ENCODE data around the gene ABHD1.
"Not testable (repeated sequence)": the region's sequence is repeated elsewhere in the genome, so short reads cannot be mapped to it uniquely, and the experiment has no call there.

Gene ABHD1

DNA sequence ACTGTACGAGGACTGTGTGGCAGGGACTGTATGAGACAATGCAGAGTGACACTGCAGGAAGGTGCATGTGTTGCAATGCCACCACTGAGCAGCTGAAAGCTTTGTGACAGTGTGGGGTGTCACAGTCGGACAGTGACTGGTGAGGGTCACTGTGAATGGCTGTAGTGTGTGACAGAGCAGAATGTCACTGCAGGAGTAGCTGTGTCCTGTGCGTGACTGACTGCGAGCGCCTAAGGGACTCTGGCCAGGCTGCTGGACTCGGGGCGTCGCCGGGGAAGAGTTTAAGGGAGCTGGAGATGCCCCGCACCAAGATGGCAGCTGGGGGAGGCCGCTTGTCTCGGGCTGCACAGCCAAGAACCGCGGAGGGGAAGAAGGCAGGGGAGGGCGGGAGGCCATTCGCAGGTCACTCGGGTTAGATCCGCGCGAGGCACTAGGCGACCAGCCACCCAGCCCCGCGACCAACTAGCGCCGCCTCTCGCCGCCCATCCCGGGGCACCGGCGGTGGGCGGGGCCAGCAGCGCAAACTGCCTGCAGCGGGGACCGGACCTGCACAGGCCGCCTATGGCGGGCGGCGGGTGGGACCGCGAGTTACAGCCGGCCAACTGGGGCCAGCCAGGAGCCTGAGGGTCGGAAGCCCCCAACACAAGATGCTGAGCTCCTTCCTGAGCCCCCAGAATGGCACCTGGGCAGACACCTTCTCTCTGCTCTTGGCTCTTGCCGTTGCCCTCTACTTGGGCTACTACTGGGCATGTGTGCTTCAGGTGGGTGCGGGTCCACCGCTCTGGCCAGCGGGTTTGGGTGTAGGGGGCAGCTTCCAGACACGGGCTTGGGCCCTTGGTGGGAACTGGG is at the start of gene ABHD1:
ABHD1 (plus strand) TSS at position 514 of the 849 bp plus-strand sequence; CDS start at position 648, 134 bp downstream.
- DNase-seq (ENCODE audit: low spot score): peak; percentile 28

DNA sequence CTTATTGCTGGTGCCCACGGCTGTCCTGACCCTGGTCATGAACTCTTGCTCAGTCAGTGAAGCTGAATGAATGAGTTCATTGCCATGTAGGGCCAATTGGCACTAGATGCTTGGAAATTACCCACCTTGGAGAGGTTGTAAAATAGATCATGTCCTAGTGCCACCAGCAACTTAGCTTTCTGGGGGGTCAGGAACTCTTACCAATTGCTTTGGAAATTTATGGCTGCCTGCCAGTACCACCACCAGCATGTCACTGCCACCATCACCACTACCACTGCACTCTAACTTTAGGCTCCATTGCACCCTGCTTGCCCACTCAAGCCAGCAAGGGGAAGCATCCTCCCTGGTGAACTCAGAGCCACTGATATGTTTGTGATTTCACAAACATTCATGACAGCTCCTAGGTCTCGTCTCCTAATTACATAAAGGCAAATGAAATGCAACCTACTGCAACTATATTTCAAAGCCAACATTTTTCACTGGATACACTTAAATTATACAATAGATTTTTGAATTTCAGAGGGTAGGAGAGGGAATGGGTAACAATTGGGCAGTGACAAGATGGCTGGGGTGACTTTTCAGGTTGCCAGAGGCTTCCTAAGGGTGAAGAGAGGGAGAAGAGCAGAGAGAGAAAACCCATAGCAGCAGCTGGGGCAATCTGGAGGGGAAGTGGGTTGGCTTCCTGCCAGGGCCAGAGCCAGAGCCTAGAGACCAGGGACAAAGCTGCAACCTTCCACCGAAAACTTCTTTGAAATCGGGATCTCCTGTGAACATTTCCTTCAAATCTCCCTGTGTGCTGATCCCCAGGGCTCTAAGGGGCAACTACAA is 48.7 kb upstream of the ABHD1 start:
- DNase-seq (ENCODE audit: low spot score): peak; percentile 33

DNA sequence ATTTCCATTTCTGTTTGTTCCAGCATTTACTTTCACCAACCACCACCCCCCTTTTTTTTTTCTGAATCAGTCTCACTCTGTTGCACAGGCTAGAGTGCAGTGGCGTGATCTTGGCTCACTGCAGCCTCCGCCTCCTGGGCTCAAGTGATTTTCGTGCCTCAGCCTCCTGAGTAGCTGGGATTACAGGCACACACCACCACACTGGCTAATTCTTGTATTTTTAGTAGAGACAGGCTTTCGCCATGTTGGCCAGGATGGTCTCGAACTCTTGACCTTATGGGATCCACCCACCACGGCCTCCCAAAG is 48.1 kb upstream of the ABHD1 start:
- not testable (repeated sequence) for DNase-seq (ENCODE audit: low spot score)

DNA sequence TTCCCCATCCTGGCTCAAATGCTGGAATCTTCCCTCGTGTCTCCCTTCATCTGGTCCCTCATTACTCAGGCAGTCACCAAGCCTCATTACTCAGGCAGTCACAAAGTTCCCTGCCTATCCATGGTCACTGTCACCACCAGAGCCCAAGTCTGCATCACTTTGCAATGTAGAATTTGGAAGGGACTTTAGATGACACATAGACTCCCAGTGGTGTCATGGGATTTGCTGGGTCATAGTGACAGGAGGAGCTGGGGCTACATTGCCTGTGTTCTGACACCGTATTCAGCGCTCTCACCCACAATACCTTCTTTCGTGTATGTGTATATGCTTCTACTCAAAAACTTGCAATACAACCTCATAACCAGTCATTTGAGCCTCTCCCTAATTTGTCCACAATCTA is 47.3 kb upstream of the ABHD1 start:
- no peak for DNase-seq (ENCODE audit: low spot score)

DNA sequence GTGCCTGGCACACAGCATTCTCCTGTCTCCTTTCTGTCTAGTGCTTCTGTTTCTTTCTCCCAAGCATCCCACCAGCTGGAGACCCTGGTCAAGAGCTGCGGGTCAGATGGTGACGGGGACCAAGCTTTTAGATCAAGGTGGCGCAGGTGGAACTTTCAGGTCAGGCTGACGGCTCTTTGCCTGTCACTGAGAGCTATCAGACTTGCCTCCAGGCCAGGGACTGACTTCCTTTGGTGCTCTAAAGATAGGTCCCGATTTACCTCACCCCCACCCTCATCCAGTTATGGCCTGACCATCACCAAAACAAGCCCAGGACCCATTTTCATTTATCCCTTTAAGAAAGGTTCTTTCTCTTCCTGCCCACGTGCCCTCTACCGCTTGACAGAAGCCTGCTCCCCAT is 46.4 kb upstream of the ABHD1 start:
- DNase-seq (ENCODE audit: low spot score): no peak

DNA sequence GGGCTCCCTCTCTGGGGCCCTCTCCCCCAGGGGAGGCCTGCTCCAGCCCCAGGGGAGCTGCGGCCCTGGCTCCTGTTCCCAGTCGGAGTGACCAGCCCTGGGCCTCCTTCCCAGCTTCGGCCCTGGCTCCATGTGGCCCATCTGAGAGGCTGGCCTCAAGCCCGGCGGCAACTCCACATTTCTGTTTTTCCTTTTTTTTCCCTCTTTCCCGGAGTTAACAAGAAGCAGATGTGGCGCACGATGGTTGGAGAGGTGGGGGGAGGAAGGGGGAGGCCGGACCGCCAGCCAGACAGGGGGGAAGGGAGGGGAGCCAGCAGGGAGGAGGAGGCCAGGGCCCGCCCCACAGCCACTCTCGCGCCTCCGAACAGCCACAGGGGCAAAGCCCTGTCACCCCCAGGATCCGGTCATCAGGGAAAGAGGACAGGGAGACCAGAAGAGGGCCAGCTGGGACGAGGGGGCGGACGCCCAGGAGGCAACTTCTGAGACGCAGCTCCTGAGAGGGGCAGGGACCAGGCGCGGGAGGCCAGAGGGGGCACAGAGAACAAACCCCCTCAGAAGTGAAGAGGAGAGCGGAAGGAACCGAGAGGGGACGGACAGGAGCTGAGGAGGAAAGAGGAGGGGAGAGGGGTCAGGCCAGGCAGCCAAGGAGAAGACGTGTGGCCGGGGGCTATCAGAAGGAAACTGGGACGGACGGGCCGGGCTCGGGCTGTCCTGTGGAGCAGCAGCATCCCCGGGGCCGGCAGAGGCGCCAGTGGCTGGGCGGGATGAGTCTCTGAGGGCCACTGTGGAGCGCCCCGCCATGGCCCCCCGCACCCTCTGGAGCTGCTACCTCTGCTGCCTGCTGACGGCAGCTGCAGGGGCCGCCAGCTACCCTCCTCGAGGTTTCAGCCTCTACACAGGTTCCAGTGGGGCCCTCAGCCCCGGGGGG is 45.1 kb upstream of the ABHD1 start, which contains the start of gene EMILIN1:
EMILIN1 (plus strand) TSS at position 349 of the 928 bp plus-strand sequence; CDS start at position 800, 451 bp downstream.
- no peak for DNase-seq (ENCODE audit: low spot score)

DNA sequence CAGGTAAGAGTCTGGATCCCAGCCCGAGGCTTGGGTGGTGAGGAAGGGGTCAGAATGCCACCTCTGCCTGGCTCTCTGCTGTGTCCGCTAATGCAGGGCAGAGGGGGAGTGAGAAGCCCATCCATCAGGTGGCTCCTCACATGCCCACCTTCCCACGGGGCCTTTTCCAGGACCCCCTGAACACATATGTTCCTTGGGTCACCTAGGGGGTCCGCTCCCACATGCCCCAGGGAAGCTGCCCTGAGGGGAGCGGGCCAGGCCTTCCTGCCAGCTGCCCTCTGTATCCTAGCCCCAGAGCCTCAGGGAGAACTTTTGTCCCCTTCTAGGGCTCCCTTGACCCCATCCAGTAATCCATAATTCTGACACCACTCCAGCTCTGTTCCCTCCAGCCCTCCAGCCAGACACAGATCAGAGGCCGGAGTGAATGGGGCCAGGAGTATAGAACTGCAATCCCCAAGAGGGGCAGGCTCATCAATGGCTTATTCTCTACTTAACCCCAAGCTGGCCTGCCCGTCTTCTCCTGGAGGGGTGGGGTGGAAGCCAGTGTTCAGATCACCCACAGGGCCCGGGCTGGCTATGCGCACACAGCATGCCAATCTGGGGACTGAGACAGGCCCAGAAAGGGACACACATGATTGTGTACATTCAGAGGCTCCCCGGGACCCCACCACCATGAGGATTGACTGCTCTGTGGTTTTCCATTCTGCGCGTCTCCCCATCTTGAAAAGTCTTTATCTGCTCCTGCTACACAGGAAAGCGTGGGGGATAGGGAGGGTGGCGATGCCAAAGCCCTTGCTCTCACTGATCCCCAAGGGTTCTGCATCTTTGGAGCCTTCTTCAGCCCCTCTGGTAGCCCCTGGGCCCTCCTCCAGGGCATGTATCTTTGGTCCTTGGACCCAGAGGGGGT is 44.1 kb upstream of the ABHD1 start:
- DNase-seq (ENCODE audit: low spot score): no peak

DNA sequence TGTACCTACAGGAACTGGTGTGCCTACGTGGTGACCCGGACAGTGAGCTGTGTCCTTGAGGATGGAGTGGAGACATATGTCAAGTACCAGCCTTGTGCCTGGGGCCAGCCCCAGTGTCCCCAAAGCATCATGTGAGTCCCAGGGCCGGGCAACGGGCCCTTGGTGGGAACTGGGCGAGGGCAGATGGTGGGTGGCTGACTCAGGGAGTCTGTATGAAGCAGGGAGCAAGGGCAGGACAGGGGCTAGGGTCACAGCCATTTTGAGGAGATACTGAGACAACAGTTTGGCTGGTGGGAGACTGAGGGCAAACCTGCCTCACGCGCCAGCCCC is 43.5 kb upstream of the ABHD1 start:
- no peak for DNase-seq (ENCODE audit: low spot score)

DNA sequence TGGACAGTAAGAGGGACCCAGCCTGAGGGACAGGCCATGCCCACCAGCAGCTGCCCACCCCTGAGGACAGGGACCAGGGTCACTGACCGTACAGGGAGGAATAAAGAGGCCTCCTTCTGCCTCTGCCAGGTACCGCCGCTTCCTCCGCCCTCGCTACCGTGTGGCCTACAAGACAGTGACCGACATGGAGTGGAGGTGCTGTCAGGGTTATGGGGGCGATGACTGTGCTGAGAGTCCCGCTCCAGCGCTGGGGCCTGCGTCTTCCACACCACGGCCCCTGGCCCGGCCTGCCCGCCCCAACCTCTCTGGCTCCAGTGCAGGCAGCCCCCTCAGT is 43.0 kb upstream of the ABHD1 start:
- DNase-seq (ENCODE audit: low spot score): no peak

DNA sequence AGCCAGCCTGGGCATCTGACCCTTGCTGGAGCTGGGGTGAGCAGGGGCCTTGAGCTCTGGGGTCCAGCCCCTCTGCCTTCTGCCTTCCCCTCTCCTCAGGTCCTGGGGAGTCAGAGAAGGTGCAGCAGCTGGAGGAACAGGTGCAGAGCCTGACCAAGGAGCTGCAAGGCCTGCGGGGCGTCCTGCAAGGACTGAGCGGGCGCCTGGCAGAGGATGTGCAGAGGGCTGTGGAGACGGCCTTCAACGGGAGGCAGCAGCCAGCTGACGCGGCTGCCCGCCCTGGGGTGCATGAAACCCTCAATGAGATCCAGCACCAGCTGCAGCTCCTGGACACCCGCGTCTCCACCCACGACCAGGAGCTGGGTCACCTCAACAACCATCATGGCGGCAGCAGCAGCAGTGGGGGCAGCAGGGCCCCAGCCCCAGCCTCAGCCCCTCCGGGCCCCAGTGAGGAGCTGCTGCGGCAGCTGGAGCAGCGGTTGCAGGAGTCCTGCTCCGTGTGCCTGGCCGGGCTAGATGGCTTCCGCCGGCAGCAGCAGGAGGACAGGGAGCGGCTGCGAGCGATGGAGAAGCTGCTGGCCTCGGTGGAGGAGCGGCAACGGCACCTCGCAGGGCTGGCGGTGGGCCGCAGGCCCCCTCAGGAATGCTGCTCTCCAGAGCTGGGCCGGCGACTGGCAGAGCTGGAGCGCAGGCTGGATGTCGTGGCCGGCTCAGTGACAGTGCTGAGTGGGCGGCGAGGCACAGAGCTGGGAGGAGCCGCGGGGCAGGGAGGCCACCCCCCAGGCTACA is 41.4 kb upstream of the ABHD1 start:
- no peak for DNase-seq (ENCODE audit: low spot score)

DNA sequence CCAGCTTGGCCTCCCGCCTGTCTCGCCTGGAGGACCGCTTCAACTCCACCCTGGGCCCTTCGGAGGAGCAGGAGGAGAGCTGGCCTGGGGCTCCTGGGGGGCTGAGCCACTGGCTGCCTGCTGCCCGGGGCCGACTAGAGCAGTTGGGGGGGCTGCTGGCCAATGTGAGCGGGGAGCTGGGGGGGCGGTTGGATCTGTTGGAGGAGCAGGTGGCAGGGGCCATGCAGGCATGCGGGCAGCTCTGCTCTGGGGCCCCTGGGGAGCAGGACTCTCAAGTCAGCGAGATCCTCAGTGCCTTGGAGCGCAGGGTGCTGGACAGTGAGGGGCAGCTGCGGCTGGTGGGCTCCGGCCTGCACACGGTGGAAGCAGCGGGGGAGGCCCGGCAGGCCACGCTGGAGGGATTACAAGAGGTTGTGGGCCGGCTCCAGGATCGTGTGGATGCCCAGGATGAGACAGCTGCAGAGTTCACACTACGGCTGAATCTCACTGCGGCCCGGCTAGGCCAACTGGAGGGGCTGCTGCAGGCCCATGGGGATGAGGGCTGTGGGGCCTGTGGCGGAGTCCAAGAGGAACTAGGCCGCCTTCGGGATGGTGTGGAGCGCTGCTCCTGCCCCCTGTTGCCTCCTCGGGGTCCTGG is 40.7 kb upstream of the ABHD1 start:
- DNase-seq (ENCODE audit: low spot score): no peak

DNA sequence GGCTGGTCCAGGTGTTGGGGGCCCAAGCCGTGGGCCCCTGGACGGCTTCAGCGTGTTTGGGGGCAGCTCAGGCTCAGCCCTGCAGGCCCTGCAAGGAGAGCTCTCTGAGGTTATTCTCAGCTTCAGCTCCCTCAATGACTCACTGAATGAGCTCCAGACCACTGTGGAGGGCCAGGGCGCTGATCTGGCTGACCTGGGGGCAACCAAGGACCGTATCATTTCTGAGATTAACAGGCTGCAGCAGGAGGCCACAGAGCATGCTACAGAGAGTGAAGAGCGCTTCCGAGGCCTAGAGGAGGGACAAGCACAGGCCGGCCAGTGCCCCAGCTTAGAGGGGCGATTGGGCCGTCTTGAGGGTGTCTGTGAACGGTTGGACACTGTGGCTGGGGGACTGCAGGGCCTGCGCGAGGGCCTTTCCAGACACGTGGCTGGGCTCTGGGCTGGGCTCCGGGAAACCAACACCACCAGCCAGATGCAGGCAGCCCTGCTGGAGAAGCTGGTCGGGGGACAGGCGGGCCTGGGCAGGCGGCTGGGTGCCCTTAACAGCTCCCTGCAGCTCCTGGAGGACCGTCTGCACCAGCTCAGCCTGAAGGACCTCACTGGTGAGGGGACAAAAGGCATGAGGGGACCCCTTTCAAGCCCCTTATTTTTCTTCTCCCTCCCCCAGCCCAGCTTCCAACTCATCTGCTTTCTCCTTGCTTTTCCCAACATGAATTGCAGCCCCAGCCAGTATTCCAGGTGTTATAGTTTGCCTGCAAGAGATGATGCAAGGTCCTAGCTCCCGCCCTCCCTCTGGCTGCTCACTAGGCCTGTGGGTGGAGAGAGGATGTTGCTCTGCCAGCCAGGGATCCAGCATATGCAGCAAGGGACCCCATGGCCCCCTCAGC is 40.0 kb upstream of the ABHD1 start:
- DNase-seq (ENCODE audit: low spot score): no peak

DNA sequence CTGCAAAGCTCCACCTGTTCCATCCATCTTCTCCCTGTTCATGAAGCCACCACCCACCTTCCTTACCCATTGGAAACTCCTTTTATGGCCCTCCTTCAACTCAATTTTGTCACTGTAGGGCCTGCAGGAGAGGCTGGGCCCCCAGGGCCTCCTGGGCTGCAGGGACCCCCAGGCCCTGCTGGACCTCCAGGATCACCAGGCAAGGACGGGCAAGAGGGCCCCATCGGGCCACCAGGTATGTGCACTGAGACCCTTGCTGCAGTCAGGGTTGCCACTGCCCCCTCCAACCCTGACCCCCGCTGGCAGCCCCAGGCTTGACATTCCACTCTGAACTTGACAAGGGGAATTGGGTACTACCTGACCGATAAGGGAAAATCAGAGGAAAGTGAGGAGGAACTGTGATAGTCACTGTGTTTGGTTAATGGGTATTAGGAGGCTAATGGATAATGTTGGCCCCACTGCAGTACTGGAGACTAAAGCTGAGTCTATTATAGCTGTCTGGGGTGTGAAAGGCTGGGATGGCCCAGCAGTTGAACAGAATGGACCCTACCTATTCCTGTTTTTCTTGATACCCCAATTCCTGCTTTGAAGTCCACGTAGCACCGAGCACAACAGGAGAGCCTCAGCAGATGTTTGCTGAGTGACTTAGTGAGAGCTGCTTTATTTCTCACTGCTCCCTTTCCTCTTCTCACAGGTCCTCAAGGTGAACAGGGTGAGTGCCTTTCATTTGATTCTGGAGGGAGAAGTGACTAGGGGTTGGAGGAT is 39.1 kb upstream of the ABHD1 start:
- no peak for DNase-seq (ENCODE audit: low spot score)

DNA sequence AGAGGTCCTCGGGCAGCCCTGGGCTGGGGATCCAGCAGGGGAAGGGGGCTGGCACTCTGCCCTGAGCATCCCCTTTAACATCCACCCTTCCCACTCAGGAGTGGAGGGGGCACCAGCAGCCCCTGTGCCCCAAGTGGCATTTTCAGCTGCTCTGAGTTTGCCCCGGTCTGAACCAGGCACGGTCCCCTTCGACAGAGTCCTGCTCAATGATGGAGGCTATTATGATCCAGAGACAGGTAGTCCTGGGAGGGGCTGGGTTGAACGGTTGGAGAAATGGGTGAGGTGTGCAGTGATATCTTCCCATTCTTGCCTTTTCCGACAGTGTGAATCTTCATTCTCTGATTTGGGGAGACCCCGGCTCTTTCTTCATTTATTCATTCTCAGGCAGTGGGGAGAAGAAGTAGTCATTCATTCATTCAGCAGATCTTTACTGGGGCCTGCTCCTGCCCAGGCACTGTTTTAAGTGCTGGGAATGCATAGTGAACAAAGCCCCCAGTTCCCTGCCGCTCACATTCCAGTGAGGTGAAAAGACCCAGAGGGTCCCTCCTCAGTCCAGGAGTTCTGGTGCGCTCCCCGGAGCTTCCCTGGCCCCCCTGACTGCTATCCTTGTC is 38.4 kb upstream of the ABHD1 start:
- DNase-seq (ENCODE audit: low spot score): no peak

DNA sequence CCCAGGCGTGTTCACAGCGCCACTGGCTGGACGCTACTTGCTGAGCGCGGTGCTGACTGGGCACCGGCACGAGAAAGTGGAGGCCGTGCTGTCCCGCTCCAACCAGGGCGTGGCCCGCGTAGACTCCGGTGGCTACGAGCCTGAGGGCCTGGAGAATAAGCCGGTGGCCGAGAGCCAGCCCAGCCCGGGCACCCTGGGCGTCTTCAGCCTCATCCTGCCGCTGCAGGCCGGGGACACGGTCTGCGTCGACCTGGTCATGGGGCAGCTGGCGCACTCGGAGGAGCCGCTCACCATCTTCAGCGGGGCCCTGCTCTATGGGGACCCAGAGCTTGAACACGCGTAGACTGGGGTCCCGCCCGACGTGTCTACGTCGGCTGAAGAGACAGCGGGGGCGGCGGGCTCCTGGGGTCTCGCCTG is 37.9 kb upstream of the ABHD1 start:
- DNase-seq (ENCODE audit: low spot score): peak; percentile 44

DNA sequence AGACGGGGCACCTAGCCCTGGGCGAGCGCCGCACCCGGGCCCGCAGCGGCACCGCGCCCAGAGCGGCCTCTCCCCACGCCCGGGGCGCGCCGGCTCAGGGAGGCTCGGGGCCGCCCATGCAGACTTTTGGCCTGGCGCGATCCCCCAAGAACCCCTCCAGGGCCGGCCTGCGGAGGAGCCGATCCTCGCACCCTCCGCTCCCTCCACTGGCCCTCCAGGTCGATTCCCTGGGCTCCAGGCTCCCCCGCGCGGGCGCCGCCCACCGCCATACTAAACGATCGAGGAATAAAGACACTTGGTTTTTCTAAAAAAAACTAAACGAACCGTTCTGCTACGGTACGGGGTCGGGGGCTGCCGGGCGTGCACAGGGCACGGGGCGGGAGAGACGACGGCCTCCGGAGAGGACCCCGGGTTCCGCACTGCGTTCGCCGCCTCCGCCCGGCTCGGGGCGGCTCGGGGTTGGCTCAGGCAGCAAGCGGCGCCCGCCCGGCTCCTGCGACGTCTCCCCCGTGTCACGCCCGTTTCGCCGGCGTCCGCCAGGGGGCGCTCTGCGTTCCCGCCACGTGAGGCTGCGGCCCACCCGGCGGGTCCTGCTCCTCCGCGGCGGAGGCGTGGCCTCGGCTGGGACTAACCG is 37.4 kb upstream of the ABHD1 start:
- DNase-seq (ENCODE audit: low spot score): peak; percentile 98
